GM21825 (cell line): Measurements from ENCODE around the gene CLDN8.

Source experiments
- ATAC-seq: cut with Tn5 transposase; IDR thresholded peaks from one replicate; pipeline ENCODE4 v1.9.1; 2021; ENCODE audit warnings: mild to moderate bottlenecking, moderate library complexity; ENCODE audit not compliant: unreplicated experiment

Gene CLDN8

GRCh38 chr21:30206551-30207251, 9.2 kb downstream of the CLDN8 start:
- no peak for ATAC-seq

GRCh38 chr21:30200000-30200399, 15.9 kb downstream of the CLDN8 start:
- ATAC-seq = no peak

GRCh38 chr21:30194701-30195299, 21.1 kb downstream of the CLDN8 start:
- no peak for ATAC-seq

DNA sequence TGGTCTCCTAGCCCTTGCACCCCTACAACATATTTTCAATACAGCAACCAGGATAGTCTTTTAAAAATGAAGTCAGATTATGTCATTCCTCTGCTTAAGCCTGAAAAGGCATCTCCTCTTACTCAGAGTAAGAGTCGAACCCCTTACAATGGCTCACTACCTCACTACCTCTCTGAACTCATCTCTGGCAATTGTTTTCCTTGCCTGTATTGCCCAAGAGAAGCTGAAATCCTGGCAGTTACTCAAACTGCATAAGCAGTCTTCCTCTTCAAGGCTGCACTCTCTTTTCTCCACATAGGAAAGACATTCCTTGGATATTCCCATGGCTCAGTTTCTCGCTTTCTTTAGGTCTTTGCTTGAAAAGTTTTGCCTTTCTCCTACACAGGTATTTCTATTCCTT, 22.7 kb downstream of the CLDN8 start:
- no peak for ATAC-seq

GRCh38 chr21:30190554-30190953, 25.3 kb downstream of the CLDN8 start:
- ATAC-seq = no peak

DNA sequence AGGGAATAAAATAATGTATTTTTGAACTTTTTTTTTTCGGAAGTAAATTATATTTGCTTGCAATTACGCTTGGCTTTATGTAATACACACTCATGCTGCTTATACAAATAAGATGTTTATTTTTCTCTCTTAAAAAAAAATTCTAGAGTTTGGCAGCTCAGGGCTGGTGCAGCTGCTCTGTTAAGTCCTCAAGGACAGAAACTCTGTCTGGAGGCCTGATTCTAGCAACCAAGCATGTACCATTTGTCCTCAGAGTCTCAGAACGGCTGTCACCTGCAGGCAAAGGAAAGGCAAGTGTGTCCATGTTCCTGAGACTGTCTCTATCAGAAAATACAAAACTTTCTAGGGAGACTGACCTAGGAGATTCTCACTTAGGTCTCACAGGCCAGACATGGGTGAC, 26.1 kb downstream of the CLDN8 start:
- no peak for ATAC-seq

GRCh38 chr21:30186242-30186641, 29.7 kb downstream of the CLDN8 start:
- no peak for ATAC-seq

DNA sequence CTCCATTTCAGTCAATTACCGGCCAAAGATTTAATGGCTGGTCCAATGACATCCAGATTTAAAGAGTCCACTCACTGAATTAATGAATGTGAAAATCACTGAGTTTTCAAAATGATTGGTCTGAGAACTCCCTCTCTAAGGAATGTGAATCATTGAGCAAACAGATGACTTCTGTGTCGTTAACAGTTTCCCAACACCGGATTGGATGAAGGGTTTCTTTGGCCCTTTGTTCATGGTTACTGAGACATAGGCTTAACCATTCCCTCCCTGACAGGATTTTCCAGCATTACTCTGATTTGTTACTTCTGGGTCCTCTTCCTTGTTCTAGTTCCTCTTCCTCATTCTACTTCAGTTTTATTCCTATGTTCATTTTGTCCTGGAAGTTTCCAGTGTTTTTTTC, 47.8 kb downstream of the CLDN8 start:
- ATAC-seq = no peak

GRCh38 chr21:30166705-30167104, 49.2 kb downstream of the CLDN8 start, which contains the start of gene CLDN17:
Gene CLDN17 (minus strand): TSS chr21:30166805. CDS start chr21:30166617, 188 bp downstream.
- ATAC-seq = no peak

DNA sequence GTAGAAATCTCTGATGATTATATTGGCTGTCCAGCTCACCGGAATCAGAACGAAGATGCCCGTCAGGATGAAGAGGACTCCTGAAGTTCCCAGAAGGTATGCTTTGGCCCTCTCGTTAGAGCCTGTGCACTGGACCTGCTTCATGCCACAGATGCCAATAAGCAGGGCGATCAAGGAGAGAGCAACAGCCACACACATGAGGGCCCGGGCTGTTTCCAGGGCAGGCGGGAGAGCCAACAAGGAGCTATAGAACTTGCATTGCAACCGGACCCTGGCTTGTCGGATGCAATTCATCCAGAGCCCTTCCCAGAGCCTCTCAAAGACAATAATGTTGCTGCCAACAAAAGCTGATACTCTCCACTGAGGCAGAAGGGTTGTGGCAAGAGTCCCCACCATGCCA, 49.7 kb downstream of the CLDN8 start:
- no peak for ATAC-seq

- no peak for ATAC-seq
Observed at GRCh38 chr21:30164796-30165195, 51.1 kb downstream of the CLDN8 start.
